HAP-1 (cell line): ENCODE measurements around the gene RASSF6.
"Not testable (repeated sequence)": the region's sequence is repeated elsewhere in the genome, so short reads cannot be mapped to it uniquely, and the experiment has no call there.

Experiments
- DNase-seq, 2 experiments: peaks; one replicate each; pipeline ENCODE4 v3.0.0-alpha.2; 2016 to 2020; ENCODE audit warnings: low spot score in 2 of 2
- H3K27me3 ChIP-seq: fragments of 250-450 bp; sonication (Bioruptor Pico); 2 replicates; pipeline ENCODE4 v1.5.1; 2020; ENCODE audit warnings: low read depth, mild to moderate bottlenecking, moderate library complexity
- H3K36me3 ChIP-seq: fragments of 250-450 bp; sonication (Bioruptor Pico); replicated peaks from 2 replicates; pipeline ENCODE4 v1.5.1; 2020; ENCODE audit warnings: mild to moderate bottlenecking
- H3K4me1 ChIP-seq: fragments of 250-450 bp; sonication (Bioruptor Pico); 2 replicates; pipeline ENCODE4 v1.5.1; 2020; ENCODE audit warnings: mild to moderate bottlenecking
- H3K4me3 ChIP-seq: fragments of 250-450 bp; sonication (Bioruptor Pico); 2 replicates; pipeline ENCODE4 v1.5.1; 2020; ENCODE audit warnings: mild to moderate bottlenecking, moderate library complexity
- H3K9me3 ChIP-seq: fragments of 250-450 bp; sonication (Bioruptor Pico); 2 replicates; pipeline ENCODE4 v1.5.1; 2020; ENCODE audit warnings: mild to moderate bottlenecking, moderate library complexity
- in situ Hi-C: fragments of 300-500 bp; cut with MboI; formaldehyde crosslinking; loops from 3 replicates; pipeline ENCODE4 v1.14.3; 2020; ENCODE audit warnings: low sequenced_read_pairs, inconsistent platforms, mixed read lengths

The RASSF6 gene

DNA sequence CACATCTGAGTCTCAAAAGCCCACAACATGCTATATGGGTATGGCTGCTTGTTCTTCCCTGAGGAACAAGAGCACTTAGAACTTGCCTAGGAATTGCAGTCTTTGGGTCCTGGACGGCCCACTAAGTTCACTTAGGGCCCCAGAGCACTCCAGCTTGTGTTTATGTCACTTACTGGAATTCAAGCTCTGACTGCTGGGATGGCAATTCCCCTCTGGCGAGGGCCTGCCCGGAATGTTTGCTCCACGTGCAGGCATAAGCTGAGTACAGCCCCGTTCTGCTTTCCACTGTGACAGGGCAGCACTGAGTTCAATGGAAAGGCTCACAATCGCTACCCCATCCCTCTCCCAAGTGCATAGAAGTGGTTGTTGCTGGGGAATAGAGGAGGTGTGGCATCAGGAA is 25.9 kb upstream of the RASSF6 start:
- no peak for DNase-seq
- no peaks in the 10 kb centered on the region for H3K27me3 ChIP-seq
- H3K9me3 ChIP-seq, result no peaks in the 10 kb centered on the region
- H3K4me1 ChIP-seq, result no peaks in the 10 kb centered on the region
- H3K4me3 ChIP-seq, result no peak overlapping the region
- in situ Hi-C loops, result no loop called here
- H3K36me3 ChIP-seq, result no peaks in the 10 kb centered on the region

DNA sequence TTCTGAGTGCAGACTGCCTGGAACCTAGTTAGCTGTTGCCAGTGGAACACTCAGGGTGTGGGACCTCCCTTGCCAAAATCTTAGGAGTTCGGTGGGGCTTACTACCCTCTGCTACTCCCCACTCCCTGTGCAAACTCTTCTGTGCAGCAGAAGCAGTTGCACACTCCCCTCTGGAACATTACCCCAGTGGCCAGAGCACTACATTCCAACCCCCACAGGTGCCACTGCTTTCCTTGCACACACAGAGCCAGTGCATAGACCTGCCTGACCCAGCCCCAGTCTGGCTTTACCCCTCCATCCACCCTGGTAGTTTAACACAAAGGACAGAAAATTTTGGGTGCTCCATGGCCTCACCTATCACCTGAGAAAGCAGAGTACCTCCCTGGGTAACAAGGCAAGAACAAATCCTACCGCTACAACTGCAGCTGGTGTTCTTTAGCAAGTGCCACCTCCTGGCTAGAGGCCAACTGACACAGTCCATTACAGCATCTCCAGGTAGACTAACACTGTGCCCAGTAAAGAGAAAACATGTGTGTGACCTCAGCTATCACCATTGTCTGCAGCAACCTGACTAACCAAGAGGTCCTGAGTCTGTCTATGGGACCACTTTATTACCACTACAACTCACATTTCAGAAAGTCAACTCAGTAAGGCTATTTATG is 11.5 kb upstream of the RASSF6 start:
- in situ Hi-C loops, result no loop called here
- Histone ChIP-seq H3K27me3 (no peaks in the 10 kb centered on the region), H3K9me3 (no peaks in the 10 kb centered on the region), H3K4me3 (no peak overlapping the region), H3K36me3 (no peaks in the 10 kb centered on the region), H3K4me1 (no peaks in the 10 kb centered on the region)
- no peak for DNase-seq

DNA sequence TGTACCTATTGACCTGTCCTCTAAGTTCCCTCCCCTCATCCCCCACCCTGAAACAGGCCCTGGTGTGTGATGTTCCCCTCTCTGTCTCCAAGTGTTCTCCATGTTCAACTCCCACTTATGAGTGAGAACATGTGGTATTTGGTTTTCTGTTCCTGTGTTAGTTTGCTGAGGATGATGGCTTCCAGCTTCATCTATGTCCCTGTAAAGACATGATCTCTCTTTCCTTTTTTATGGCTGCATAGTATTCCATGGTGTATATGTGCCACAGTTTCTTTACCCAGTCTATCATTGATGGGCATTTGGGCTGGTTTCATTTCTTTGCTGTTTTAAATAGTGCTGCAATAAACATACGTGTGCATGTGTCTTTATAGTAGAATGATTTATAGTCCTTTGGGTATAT is 8.6 kb upstream of the RASSF6 start:
- H3K9me3 ChIP-seq, H3K4me1 ChIP-seq, in situ Hi-C loops, H3K4me3 ChIP-seq, H3K36me3 ChIP-seq, H3K27me3 ChIP-seq, DNase-seq: not testable (repeated sequence)

DNA sequence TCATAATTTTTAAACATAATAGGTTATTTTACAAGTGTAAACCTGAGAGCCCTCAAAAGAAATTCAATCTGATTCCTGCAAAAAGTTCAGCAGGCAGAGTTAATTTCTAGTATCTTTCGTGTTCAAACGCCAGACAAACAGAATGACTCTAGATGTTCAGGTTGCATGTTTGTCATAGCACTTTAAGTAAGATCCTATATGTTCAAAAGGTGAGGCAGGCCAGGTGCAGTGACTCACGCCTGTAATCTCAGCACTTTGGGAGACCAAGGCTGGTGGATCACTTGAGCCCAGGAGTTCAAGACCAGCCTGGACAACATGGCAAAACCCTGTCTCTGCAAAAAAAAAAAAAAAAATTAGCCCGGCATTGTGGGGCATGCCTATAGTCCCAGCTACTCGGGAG is 1.1 kb upstream of the RASSF6 start:
- 0 out of 2 replicates have a peak, but pooled peaks cover 2% of the 10 kb centered on the region for H3K4me1 ChIP-seq
- in situ Hi-C loops, result no loop called here
- no peaks in the 10 kb centered on the region for H3K9me3 ChIP-seq
- H3K27me3 ChIP-seq, result peaks cover 8% of the 10 kb centered on the region; the same call in 1 of the 2 replicates
- no peak for DNase-seq
- H3K36me3 ChIP-seq, result no peaks in the 10 kb centered on the region
- H3K4me3 ChIP-seq, result no peak overlapping the region

DNA sequence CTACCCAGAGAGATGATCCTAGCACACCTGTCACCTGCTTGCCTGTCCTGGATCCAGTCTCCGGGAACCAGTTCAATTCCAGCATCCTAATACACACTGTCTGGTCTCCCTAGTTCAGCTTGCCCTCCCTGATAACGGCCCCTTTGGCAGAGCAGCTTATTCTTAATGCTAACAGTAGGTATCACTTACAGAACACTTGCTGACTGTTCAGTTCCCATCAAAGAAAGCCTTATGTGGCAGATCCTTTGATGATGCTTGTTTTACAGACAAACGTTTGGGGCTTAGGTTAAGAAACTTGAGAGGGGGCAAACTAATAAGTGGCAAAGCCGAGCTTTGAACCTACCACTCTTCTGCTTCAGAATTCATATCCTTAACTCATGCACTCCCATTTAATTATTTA is 890 bp downstream of the RASSF6 start:
- Histone ChIP-seq H3K27me3 (peaks cover 8% of the 10 kb centered on the region; the same call in 1 of the 2 replicates), H3K4me3 (no peak overlapping the region), H3K9me3 (no peaks in the 10 kb centered on the region), H3K4me1 (0 out of 2 replicates have a peak, but pooled peaks cover 2% of the 10 kb centered on the region), H3K36me3 (no peaks in the 10 kb centered on the region)
- no peak for DNase-seq
- in situ Hi-C loops, result no loop called here

DNA sequence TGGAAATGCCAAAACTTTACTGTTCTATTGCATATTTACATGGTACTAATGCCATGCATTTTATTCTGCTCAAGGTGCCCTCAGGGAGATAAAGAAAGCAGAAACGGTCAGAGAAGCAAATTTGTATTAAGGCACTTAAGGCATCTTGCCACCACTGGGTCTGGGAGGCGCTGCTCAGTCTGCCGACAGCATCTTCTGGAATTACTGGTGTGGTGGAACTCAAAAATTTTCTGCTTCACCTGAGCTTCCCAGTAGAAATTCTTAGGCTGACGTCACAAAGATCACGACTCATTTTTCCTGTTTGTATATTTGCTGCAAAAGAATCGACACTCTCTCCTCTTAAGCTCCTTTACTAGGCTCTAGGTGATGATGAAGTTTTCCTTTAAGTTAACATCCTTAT is 3.0 kb downstream of the RASSF6 start:
- no peak overlapping the region for H3K4me3 ChIP-seq
- in situ Hi-C loops, result no loop called here
- no peak for DNase-seq
- peaks cover 8% of the 10 kb centered on the region; the same call in 1 of the 2 replicates for H3K27me3 ChIP-seq
- no peaks in the 10 kb centered on the region for H3K36me3 ChIP-seq
- 0 out of 2 replicates have a peak, but pooled peaks cover 2% of the 10 kb centered on the region for H3K4me1 ChIP-seq
- H3K9me3 ChIP-seq, result no peaks in the 10 kb centered on the region

DNA sequence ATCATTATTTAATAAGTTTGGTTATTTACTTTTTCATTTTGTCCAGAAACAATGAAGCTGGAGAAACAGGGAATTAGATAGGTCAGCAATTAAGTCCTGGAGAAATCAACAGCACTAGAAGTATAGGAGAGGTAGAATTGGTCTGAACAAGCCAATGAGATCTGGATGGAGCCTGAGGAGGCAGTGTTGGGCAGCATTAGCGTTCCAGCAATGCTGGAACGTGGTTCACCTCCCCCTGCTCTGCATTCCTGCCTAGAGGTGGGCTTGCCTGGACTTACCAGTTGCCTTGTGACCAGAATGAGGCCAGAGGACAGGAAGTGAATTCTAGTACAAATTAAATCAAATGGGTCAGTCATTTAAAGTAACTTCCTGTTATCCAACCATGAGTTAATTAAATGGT is 4.6 kb downstream of the RASSF6 start:
- H3K4me3 ChIP-seq, result no peak overlapping the region
- 0 out of 2 replicates have a peak, but pooled peaks cover 2% of the 10 kb centered on the region for H3K4me1 ChIP-seq
- in situ Hi-C loops, result no loop called here
- DNase-seq, result no peak
- peaks cover 8% of the 10 kb centered on the region; the same call in 1 of the 2 replicates for H3K27me3 ChIP-seq
- H3K9me3 ChIP-seq, result no peaks in the 10 kb centered on the region
- H3K36me3 ChIP-seq, result no peaks in the 10 kb centered on the region

DNA sequence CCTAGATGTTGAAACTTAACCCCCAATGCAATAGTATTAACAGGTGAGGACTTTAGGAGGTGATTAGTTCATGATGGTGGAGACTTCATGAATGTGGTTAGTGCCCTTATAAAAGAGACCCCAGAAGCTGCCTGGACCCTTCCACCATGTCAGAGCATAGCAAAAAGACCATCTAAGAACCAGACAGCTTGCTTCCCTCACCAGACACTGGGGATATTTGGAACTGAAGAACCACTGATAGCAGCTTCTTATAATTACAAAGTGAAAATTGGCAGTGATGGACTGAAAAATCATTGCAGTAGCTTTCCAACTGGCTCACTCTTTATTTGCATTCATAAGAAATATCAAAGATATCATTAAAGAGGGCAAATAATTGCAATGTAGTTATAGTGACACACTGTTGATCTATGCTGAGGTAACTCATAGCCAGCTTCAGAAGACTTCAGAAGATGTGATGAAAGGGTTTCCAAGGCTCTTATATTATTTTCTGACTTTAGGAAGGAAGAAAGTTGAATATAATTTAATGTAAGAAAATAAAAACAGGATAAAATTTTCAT is 5.8 kb downstream of the RASSF6 start:
- in situ Hi-C loops, result no loop called here
- Histone ChIP-seq H3K27me3 (peaks cover 6% of the 10 kb centered on the region; the same call in 1 of the 2 replicates), H3K36me3 (no peaks in the 10 kb centered on the region), H3K4me1 (no peaks in the 10 kb centered on the region), H3K9me3 (no peaks in the 10 kb centered on the region), H3K4me3 (no peak overlapping the region)
- no peak for DNase-seq

DNA sequence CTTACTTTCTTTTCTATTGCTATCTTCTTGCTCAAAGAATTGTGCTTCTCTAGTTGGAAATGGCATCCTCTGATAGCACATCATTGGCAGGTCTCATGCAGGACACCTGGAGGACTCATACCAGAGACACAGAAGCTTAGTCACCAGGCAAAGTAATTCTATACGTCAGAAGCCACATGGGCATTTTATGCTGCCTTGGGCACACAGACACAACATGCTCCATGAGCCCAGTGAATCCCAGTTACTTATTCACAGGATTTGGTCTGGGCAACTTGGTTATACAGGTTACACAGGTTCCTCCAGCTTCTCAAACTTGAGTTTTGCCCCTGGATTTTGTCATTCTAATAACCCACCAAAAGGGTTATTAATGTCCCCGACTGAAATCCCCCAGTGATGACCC is 7.1 kb downstream of the RASSF6 start:
- Histone ChIP-seq H3K4me3 (no peak overlapping the region), H3K9me3 (no peaks in the 10 kb centered on the region), H3K27me3 (no peaks in the 10 kb centered on the region), H3K4me1 (no peaks in the 10 kb centered on the region), H3K36me3 (no peaks in the 10 kb centered on the region)
- in situ Hi-C loops, result no loop called here
- DNase-seq, result no peak

DNA sequence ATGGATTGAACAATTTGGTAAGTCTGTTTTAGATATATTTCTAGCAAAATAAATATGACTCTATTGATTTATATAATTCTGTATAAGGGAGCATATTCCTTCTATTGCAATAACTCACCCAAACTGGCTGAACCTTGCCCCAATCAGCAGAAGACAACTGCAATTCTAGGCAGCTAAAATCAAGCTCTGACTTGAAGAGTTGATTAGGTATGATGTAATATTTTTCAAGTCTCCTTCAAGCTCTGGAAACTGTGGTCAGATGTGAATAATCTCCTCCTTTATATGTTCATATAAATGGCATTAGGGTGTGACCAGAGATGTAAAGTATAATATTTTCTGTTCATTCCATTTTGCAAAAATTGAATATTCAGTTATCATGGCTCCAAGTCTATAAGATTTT is 8.2 kb downstream of the RASSF6 start:
- Histone ChIP-seq H3K9me3 (no peaks in the 10 kb centered on the region), H3K4me3 (no peak overlapping the region), H3K27me3 (peaks cover 1% of the 10 kb centered on the region; the same call in 1 of the 2 replicates), H3K36me3 (no peaks in the 10 kb centered on the region), H3K4me1 (no peaks in the 10 kb centered on the region)
- in situ Hi-C loops, result no loop called here
- no peak for DNase-seq

DNA sequence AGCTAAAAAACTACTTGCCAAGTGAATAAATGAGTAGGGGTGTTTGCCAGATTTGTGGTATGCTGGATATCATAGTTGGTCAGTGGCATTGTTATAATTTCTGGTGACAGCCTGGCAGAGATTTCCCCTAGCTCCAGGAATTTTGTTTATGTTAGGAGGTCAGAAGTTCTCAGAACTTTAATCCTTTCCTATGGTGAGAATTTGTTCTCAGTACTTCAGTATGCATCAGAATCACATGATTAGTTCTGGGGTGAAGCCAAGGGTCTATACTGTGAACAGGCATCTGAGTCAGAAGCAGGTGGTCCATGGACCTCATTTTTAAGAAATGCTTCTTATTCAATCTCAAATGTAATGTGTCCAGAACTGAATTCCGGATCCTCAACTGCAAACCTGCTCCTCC is 10.5 kb downstream of the RASSF6 start:
- Histone ChIP-seq H3K4me3 (no peak overlapping the region), H3K4me1 (no peaks in the 10 kb centered on the region), H3K36me3 (no peaks in the 10 kb centered on the region), H3K9me3 (no peaks in the 10 kb centered on the region), H3K27me3 (peaks cover 5% of the 10 kb centered on the region)
- DNase-seq, result no peak
- in situ Hi-C loops, result no loop called here

DNA sequence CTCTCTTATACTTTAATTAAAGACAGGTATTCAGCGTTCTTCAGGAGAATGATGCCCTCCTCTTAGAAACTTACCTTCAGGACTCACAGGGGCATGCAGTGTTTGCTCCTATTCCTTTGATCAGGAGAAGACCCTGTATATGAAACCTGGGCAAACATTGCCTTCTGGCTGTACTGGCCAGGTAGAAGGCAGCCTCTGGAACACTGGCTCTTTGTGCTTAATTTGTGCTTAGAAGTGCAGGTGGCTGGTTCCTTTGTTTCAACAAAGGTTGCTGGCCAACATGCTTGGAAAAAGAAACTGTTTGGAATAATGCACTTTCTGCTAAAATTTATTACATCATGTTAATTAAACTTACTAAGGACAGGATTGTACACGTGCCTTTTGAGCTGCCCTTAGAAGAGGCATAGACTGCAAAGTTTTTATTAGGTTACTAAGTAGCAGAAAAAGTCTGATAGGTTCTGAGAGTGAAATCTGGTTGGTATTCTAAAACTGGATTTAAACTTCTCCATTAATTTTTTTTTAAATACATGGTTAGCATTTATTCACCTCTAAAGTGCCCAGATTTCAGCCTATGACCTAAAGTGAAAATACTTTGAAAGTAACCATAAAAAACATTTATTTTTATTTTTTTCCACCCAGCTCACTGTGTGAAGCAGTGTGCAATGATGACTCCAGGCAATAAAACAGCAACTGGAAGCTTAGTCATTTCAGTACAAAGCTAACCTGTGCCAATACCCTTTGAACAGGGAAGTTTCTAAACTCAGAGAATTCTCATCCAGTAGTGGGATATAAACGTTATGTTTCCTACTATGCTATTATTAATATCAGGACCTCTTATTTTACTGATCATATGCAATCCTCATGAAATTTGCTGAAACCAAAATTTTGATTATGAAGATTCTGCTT is 11.3 kb downstream of the RASSF6 start:
- Histone ChIP-seq H3K36me3 (no peaks in the 10 kb centered on the region), H3K27me3 (peaks cover 5% of the 10 kb centered on the region), H3K4me1 (no peaks in the 10 kb centered on the region), H3K4me3 (no peak overlapping the region), H3K9me3 (no peaks in the 10 kb centered on the region)
- DNase-seq, result no peak
- in situ Hi-C loops, result no loop called here

DNA sequence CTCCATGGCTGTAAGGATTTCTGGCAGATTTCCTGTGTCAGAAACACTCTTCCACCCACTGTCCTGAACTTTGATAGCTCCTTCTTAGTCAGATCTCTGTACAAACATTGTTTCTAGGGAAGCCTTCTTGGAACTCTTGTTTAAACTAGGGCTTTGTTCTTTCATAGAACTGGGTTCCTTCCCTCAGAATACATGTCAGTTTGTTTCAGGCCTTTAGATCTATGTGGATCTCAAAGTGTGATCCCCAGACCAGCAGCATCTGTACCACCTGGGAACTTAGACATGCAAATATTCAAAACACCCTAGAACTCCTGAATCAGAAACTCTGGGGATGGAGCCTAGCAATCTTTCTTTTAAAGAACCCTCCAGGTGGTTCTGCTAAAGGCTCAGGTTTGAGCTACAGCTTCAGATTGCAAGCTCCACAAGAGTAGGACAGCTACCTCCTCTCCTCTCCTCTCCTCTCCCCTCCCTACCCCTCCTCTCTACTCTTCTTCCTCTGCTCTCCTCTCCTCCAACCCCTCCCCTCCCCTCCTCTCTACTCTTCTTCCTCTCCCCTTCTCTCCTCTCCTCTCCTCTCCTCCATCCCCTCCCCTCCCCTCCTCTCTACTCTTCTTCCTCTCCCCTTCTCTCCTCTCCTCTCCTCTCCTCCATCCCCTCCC is 12.7 kb downstream of the RASSF6 start:
- in situ Hi-C loops, result no loop called here
- H3K4me3 ChIP-seq, result no peak overlapping the region

More for the DNA sequence above, 12.7 kb downstream of the RASSF6 start:
- Histone ChIP-seq H3K36me3 (no peaks in the 10 kb centered on the region), H3K9me3 (no peaks in the 10 kb centered on the region), H3K4me1 (no peaks in the 10 kb centered on the region), H3K27me3 (peaks cover 5% of the 10 kb centered on the region)
- DNase-seq, result no peak
